SU-DHL-6 (cell line): ENCODE measurements around the gene GTF3C1.

Source experiments
- CTCF ChIP-seq: fragments of 200-600 bp; sonication (generic); IDR thresholded peaks from one replicate; pipeline ENCODE4 v1.5.1; 2017; ENCODE audit warnings: antibody characterized with exemption, mild to moderate bottlenecking, low read length, moderate library complexity; ENCODE audit not compliant: insufficient read depth, poor library complexity, severe bottlenecking
- EZH2phosphoT487 ChIP-seq: fragments of 200-600 bp; sonication (generic), shearing (Covaris generic); conservative IDR thresholded peaks from 2 replicates; pipeline ENCODE4 v1.6.1; 2018; ENCODE audit warnings: mild to moderate bottlenecking, antibody characterized with exemption, low read length, moderate library complexity, mixed read lengths

GRCh38 chr16:27414788-27415431 is 134.8 kb downstream of the GTF3C1 start:
- TF ChIP-seq CTCF (no peak), EZH2phosphoT487 (no peak)
